ENCODE results near the gene ATP6V1A. TPM values are rescaled to one million over a fixed set of nuclear protein-coding genes. Genes with fewer than 3 reads are reported as not detected.

The ATP6V1A gene
- 10 to 100 TPM; 37.1 to 39.8 TPM for total RNA-seq

- Mint-ChIP-seq H3K9me3 (ENCODE audit: insufficient read depth) (no peaks in the 10 kb centered on the region), H3K4me3 (peak within 1 kb of the TSS; percentile 96), H3K36me3 (ENCODE audit: low read depth) (peaks cover 20% of the 10 kb centered on the region), H3K27ac (peak within 1 kb of the TSS; percentile 100), H3K4me1 (ENCODE audit: low read depth) (peaks cover 48% of the 10 kb centered on the region), H3K27me3 (ENCODE audit: low read depth) (no peaks in the 10 kb centered on the region)
- ChIA-PET POLR2A (interaction anchor here (0.6 to 1.5 kb wide), 15 partner anchors 8 to 600 kb away, joined by 3 to 8 read pairs (median 4); partner anchors contain the start of genes SPICE1 and USF3), CTCF (interaction anchor here (0.6 to 4.3 kb wide), 15 partner anchors 8 to 544 kb away, joined by 3 to 86 read pairs (median 5); no protein-coding TSS in a partner anchor)
- ATAC-seq (peak; percentile 54), DNase-seq (peak; percentile 88)
Observed at GRCh38 chr3:113746548-113747282, at the start of gene ATP6V1A. Gene ATP6V1A (plus strand): TSS chr3:113747035. CDS start chr3:113778754, 31,719 bp downstream.

DNA sequence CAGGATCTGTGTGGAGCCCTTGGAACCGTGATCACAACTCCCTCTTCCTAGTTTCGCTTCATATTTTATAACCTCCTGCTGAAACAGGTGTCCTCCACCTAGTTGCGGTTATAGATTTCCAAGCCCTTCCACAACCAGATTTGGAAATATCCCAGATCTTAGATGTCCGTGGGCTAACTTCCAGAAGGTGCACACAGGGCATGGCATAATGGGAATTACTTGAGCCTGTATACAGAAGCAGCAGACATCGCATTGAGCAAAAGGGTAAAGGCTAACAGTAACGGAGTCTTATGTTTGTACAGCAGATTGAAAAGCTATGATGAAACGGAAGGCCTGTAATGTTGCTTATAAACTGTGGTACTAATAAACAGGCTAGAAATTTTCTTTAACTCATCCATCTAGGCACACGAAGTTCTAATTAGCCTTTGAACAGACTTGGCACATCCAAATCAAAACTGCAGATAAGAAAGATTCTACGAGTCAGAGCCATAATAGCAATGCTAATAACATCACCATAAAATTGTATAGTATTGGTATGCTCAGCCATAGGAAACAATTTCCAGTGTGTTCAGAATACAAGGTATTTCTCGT, 49.2 kb upstream of the ATP6V1A start:
- Mint-ChIP-seq H3K4me1 (ENCODE audit: low read depth) (peaks cover 32% of the 10 kb centered on the region), H3K4me3 (no peak overlapping the region), H3K27me3 (ENCODE audit: low read depth) (no peaks in the 10 kb centered on the region), H3K9me3 (ENCODE audit: insufficient read depth) (no peaks in the 10 kb centered on the region), H3K27ac (no peak overlapping the region), H3K36me3 (ENCODE audit: low read depth) (peaks cover 8% of the 10 kb centered on the region)
- ATAC-seq = no peak
- CTCF ChIA-PET = interaction anchor here (1.0 to 3.1 kb wide), 3 partner anchors 39 to 48 kb away, joined by 4 to 13 read pairs (median 9); partner anchors contain the start of gene NAA50
- peak; percentile 23 for DNase-seq
- POLR2A ChIA-PET = interaction anchor here (0.5 to 1.0 kb wide), 3 partner anchors 43 to 49 kb away, joined by 3 read pairs; partner anchors contain the start of gene ATP6V1A

DNA sequence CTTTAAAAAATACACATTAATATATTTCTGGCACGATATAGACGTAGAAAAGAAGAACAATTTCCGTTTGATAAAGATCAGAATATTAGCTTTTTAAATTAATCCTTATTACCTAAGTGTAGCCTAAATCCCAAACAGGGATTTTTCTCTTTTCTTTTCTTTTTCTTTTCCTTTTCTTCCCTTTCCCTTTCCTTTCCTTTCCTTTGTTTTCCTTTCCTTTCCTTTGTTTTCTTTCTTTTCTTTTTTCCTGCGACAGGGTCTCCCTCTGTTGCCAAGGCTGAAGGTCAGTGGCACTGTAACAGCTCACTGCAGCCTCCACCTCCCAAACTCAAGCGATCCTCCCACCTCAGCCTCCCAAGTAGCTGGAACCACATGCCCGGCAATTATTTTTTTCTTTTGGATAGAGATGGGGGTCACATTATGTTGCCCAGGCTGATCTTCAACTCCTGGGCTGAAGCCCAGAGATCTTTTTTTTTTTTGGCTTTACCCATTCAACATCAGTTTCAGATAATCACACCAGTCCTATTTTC, 48.6 kb upstream of the ATP6V1A start:
- H3K4me1 Mint-ChIP-seq (ENCODE audit: low read depth) = peaks cover 30% of the 10 kb centered on the region
- no peak for DNase-seq
- H3K27me3 Mint-ChIP-seq (ENCODE audit: low read depth) = no peaks in the 10 kb centered on the region
- H3K36me3 Mint-ChIP-seq (ENCODE audit: low read depth) = peaks cover 5% of the 10 kb centered on the region
- no peak for ATAC-seq
- H3K27ac Mint-ChIP-seq = peak overlapping the region; percentile 77
- CTCF ChIA-PET = interaction anchor here (1.3 to 3.1 kb wide), 3 partner anchors 38 to 47 kb away, joined by 3 to 13 read pairs (median 9); partner anchors contain the start of gene NAA50
- H3K4me3 Mint-ChIP-seq = no peak overlapping the region
- POLR2A ChIA-PET = interaction anchor here (0.6 to 1.0 kb wide), 2 partner anchors 43 to 49 kb away, joined by 3 read pairs; partner anchors contain the start of gene ATP6V1A
- no peaks in the 10 kb centered on the region for H3K9me3 Mint-ChIP-seq (ENCODE audit: insufficient read depth)

GRCh38 chr3:113698956-113699355, 47.9 kb upstream of the ATP6V1A start:
- ATAC-seq = no peak
- no peaks in the 10 kb centered on the region for H3K27me3 Mint-ChIP-seq (ENCODE audit: low read depth)
- H3K36me3 Mint-ChIP-seq (ENCODE audit: low read depth) = peaks cover 2% of the 10 kb centered on the region
- CTCF ChIA-PET = interaction anchor here (0.6 to 3.1 kb wide), 5 partner anchors 10 to 158 kb away, joined by 3 to 13 read pairs (median 4); partner anchors contain the start of gene NAA50
- H3K27ac Mint-ChIP-seq = peak overlapping the region; percentile 65
- peaks cover 25% of the 10 kb centered on the region for H3K4me1 Mint-ChIP-seq (ENCODE audit: low read depth)
- no peaks in the 10 kb centered on the region for H3K9me3 Mint-ChIP-seq (ENCODE audit: insufficient read depth)
- peak; percentile 30 for DNase-seq
- peak overlapping the region; percentile 48 for H3K4me3 Mint-ChIP-seq
- POLR2A ChIA-PET = interaction anchor here (0.6 kb wide), 1 partner anchor 43 kb away, joined by 3 read pairs; no protein-coding TSS in a partner anchor

GRCh38 chr3:113707835-113708234, 39.0 kb upstream of the ATP6V1A start:
- ChIA-PET POLR2A (no interaction called here), CTCF (interaction anchor here (0.7 kb wide), 1 partner anchor 95 kb away, joined by 3 read pairs; no protein-coding TSS in a partner anchor)
- H3K27ac Mint-ChIP-seq = no peak overlapping the region
- H3K9me3 Mint-ChIP-seq (ENCODE audit: insufficient read depth) = no peaks in the 10 kb centered on the region
- H3K4me3 Mint-ChIP-seq = no peak overlapping the region
- ATAC-seq (no peak), DNase-seq (no peak)
- H3K4me1 Mint-ChIP-seq (ENCODE audit: low read depth) = no peaks in the 10 kb centered on the region
- peaks cover 21% of the 10 kb centered on the region for H3K27me3 Mint-ChIP-seq (ENCODE audit: low read depth)
- H3K36me3 Mint-ChIP-seq (ENCODE audit: low read depth) = no peaks in the 10 kb centered on the region

- ATAC-seq (no peak), DNase-seq (no peak)
- ChIA-PET CTCF (interaction anchor here (1.1 kb wide), 1 partner anchor 33 kb away, joined by 4 read pairs; no protein-coding TSS in a partner anchor), POLR2A (no interaction called here)
- no peaks in the 10 kb centered on the region for H3K9me3 Mint-ChIP-seq (ENCODE audit: insufficient read depth)
- no peaks in the 10 kb centered on the region for H3K4me1 Mint-ChIP-seq (ENCODE audit: low read depth)
- H3K36me3 Mint-ChIP-seq (ENCODE audit: low read depth) = peaks cover 12% of the 10 kb centered on the region
- peaks cover 21% of the 10 kb centered on the region for H3K27me3 Mint-ChIP-seq (ENCODE audit: low read depth)
- no peak overlapping the region for H3K27ac Mint-ChIP-seq
- H3K4me3 Mint-ChIP-seq = no peak overlapping the region
Observed at GRCh38 chr3:113712129-113712528, 34.7 kb upstream of the ATP6V1A start.

DNA sequence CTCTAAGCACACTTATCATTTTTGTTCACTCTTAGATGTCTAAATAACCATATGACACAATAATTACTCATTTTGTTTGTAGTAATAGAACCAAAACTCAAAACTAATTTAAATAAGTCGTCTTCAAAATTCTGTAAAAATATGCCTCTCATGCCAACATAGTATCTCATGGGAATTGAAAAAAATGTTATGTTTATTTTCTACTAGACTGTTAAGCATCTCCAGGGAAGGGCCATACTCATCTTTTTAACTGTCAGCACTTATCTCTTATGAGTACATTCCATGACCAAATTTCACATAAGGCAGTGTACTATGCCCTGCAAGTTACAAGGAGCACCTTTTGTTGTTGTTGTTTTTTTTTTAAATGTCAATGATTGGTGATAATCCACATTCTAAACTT, 32.1 kb upstream of the ATP6V1A start:
- peaks cover 25% of the 10 kb centered on the region for H3K36me3 Mint-ChIP-seq (ENCODE audit: low read depth)
- no peak overlapping the region for H3K27ac Mint-ChIP-seq
- CTCF ChIA-PET = no interaction called here
- ATAC-seq (no peak), DNase-seq (no peak)
- H3K4me3 Mint-ChIP-seq = no peak overlapping the region
- POLR2A ChIA-PET = interaction anchor here (1.1 kb wide), 1 partner anchor 19 kb away, joined by 4 read pairs; no protein-coding TSS in a partner anchor
- H3K9me3 Mint-ChIP-seq (ENCODE audit: insufficient read depth) = no peaks in the 10 kb centered on the region
- peaks cover 12% of the 10 kb centered on the region for H3K27me3 Mint-ChIP-seq (ENCODE audit: low read depth)
- H3K4me1 Mint-ChIP-seq (ENCODE audit: low read depth) = no peaks in the 10 kb centered on the region

GRCh38 chr3:113717308-113717707, 29.5 kb upstream of the ATP6V1A start:
- Mint-ChIP-seq H3K27ac (no peak overlapping the region), H3K27me3 (ENCODE audit: low read depth) (peaks cover 3% of the 10 kb centered on the region), H3K4me1 (ENCODE audit: low read depth) (peaks cover 14% of the 10 kb centered on the region), H3K9me3 (ENCODE audit: insufficient read depth) (no peaks in the 10 kb centered on the region), H3K36me3 (ENCODE audit: low read depth) (peaks cover 45% of the 10 kb centered on the region), H3K4me3 (no peak overlapping the region)
- ChIA-PET POLR2A (interaction anchor here (1.0 kb wide), 1 partner anchor 27 kb away, joined by 3 read pairs; no protein-coding TSS in a partner anchor), CTCF (interaction anchor here (5.6 kb wide), 1 partner anchor 19 kb away, joined by 34 read pairs; no protein-coding TSS in a partner anchor)
- no peak for ATAC-seq
- DNase-seq = no peak

GRCh38 chr3:113717818-113718217, 29.0 kb upstream of the ATP6V1A start:
- Mint-ChIP-seq H3K4me3 (no peak overlapping the region), H3K36me3 (ENCODE audit: low read depth) (peaks cover 46% of the 10 kb centered on the region), H3K27me3 (ENCODE audit: low read depth) (no peaks in the 10 kb centered on the region), H3K27ac (no peak overlapping the region), H3K9me3 (ENCODE audit: insufficient read depth) (no peaks in the 10 kb centered on the region), H3K4me1 (ENCODE audit: low read depth) (peaks cover 15% of the 10 kb centered on the region)
- DNase-seq (no peak), ATAC-seq (no peak)
- ChIA-PET POLR2A (no interaction called here), CTCF (interaction anchor here (5.6 kb wide), 1 partner anchor 18 kb away, joined by 34 read pairs; no protein-coding TSS in a partner anchor)

GRCh38 chr3:113719294-113719693, 27.5 kb upstream of the ATP6V1A start:
- H3K4me3 Mint-ChIP-seq = no peak overlapping the region
- ChIA-PET CTCF (interaction anchor here (1.6 to 5.6 kb wide), 2 partner anchors 17 to 26 kb away, joined by 6 to 34 read pairs; no protein-coding TSS in a partner anchor), POLR2A (interaction anchor here (0.6 kb wide), 1 partner anchor 53 kb away, joined by 3 read pairs; no protein-coding TSS in a partner anchor)
- H3K4me1 Mint-ChIP-seq (ENCODE audit: low read depth) = peaks cover 18% of the 10 kb centered on the region
- H3K9me3 Mint-ChIP-seq (ENCODE audit: insufficient read depth) = no peaks in the 10 kb centered on the region
- no peaks in the 10 kb centered on the region for H3K27me3 Mint-ChIP-seq (ENCODE audit: low read depth)
- no peak for DNase-seq
- ATAC-seq = no peak
- H3K27ac Mint-ChIP-seq = no peak overlapping the region
- peaks cover 56% of the 10 kb centered on the region for H3K36me3 Mint-ChIP-seq (ENCODE audit: low read depth)

DNA sequence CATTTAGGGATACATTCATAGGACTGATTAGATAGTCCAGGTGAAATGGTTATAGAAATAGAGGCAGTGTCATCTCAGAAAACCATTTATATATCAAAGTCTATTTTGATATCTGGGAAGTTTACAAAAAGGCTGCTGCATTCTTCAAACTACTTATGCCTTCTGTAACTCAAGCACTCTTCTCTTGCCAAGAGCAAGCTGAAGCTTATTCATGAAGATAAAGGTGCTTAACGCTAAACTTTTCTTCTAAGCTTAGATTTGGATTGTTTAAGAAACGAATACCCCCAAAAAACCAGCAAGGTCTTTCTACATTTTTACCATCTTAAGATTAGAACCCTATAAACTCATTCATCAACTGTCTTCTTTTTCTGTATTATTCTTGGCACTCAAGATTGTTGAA, 27.1 kb upstream of the ATP6V1A start:
- POLR2A ChIA-PET = no interaction called here
- DNase-seq (no peak), ATAC-seq (no peak)
- Mint-ChIP-seq H3K27me3 (ENCODE audit: low read depth) (no peaks in the 10 kb centered on the region), H3K9me3 (ENCODE audit: insufficient read depth) (no peaks in the 10 kb centered on the region), H3K4me1 (ENCODE audit: low read depth) (peaks cover 19% of the 10 kb centered on the region), H3K27ac (no peak overlapping the region), H3K4me3 (no peak overlapping the region), H3K36me3 (ENCODE audit: low read depth) (peaks cover 60% of the 10 kb centered on the region)
- CTCF ChIA-PET = interaction anchor here (1.6 to 5.6 kb wide), 3 partner anchors 16 to 142 kb away, joined by 4 to 34 read pairs (median 6); no protein-coding TSS in a partner anchor

Measured in activated CD8-positive, alpha-beta T cell treated with anti-CD3 and anti-CD28 coated beads, Interleukin-2, amount 10 ng/mL, durations not matched to agents 7 days and 5 days (primary cell).